Neural crest cell (in vitro differentiated cells): ENCODE results near the gene VDR. TPM values are rescaled to one million over a fixed set of nuclear protein-coding genes. Genes with fewer than 3 reads are reported as not detected.
A peak's percentile ranks its signal among the peaks of the same experiment; 100 is the strongest.

ENCODE experiments used
- DNase-seq: peaks from one replicate; pipeline ENCODE4 v3.0.0; 2021; ENCODE audit warnings: low read depth, mixed read lengths, low spot score
- H3K27ac Mint-ChIP-seq: one replicate; pipeline ENCODE4 v1.8.0; 2021; ENCODE audit warnings: mild to moderate bottlenecking, mixed read lengths; ENCODE audit not compliant: unreplicated experiment
- H3K27me3 Mint-ChIP-seq: 2 replicates; pipeline ENCODE4 v1.8.0; 2021; ENCODE audit warnings: low read depth, mild to moderate bottlenecking, mixed read lengths
- H3K36me3 Mint-ChIP-seq: 2 replicates; pipeline ENCODE4 v1.8.0; 2021; ENCODE audit warnings: low read depth, mild to moderate bottlenecking, mixed read lengths
- H3K4me1 Mint-ChIP-seq: 2 replicates; pipeline ENCODE4 v1.8.0; 2021; ENCODE audit warnings: mixed read lengths
- H3K4me3 Mint-ChIP-seq: one replicate; pipeline ENCODE4 v1.8.0; 2021; ENCODE audit warnings: mild to moderate bottlenecking, mixed read lengths
- H3K9me3 Mint-ChIP-seq: 2 replicates; pipeline ENCODE4 v1.8.0; 2021; ENCODE audit warnings: mixed read lengths
- total RNA-seq: library from RNA; stranded (reverse); gene quantifications from 2 replicates; pipeline ENCODE4 v1.2.1, GENCODE V29; 2021
- TF ChIP-seq, protein P1 (sequence below): fragments of 200-600 bp; sonication (generic); conservative IDR thresholded peaks from 2 replicates; pipeline ENCODE4 v1.5.0; 2021; ENCODE audit warnings: antibody characterized with exemption, mild to moderate bottlenecking

The VDR gene
- total RNA-seq, 1 donor from 2014 or later = not detected

DNA sequence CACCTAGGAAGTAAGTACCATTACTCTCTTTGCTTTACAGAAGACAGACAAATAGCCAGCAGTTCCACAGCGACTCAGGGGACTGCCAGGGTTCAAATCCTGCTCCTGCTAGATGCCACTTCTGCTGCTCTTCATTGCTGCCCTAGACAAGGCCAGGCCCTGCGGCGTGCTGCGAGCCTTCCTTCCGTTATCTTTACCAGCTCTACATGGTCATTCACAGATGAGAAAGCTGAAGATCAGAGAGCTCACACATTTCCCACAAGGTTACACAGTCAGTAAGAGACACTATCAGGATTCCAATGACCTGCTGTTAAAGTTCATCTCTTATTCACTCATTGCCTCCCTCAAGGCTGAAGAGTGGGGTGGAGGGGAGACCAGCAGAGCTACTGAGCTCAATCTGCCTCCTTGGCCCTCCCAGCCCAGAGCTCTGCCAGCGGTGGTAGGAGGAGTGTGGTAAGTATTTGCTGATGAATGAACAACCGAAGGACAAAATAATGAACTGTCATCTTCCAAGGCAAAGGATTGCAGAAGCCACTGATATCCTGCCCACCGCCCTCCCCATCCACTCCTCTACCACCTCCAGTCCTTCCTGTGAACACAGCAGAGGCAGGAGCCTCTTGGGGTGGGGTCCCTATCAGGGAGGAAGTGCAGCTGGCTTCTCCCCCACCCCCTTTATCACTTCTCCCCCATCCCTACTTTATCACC, 70.4 kb downstream of the VDR start:
- TF ChIP-seq, protein P1, sequence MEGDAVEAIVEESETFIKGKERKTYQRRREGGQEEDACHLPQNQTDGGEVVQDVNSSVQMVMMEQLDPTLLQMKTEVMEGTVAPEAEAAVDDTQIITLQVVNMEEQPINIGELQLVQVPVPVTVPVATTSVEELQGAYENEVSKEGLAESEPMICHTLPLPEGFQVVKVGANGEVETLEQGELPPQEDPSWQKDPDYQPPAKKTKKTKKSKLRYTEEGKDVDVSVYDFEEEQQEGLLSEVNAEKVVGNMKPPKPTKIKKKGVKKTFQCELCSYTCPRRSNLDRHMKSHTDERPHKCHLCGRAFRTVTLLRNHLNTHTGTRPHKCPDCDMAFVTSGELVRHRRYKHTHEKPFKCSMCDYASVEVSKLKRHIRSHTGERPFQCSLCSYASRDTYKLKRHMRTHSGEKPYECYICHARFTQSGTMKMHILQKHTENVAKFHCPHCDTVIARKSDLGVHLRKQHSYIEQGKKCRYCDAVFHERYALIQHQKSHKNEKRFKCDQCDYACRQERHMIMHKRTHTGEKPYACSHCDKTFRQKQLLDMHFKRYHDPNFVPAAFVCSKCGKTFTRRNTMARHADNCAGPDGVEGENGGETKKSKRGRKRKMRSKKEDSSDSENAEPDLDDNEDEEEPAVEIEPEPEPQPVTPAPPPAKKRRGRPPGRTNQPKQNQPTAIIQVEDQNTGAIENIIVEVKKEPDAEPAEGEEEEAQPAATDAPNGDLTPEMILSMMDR = no peak
- Mint-ChIP-seq H3K9me3 (no peaks in the 10 kb centered on the region), H3K36me3 (no peaks in the 10 kb centered on the region), H3K27ac (no peak overlapping the region), H3K27me3 (no peaks in the 10 kb centered on the region), H3K4me1 (peaks cover 31% of the 10 kb centered on the region), H3K4me3 (no peak overlapping the region)
- no peak for DNase-seq

- TF ChIP-seq, protein P1 = no peak
- Mint-ChIP-seq H3K4me3 (no peak overlapping the region), H3K9me3 (no peaks in the 10 kb centered on the region), H3K27ac (no peak overlapping the region), H3K36me3 (no peaks in the 10 kb centered on the region), H3K27me3 (no peaks in the 10 kb centered on the region), H3K4me1 (peaks cover 38% of the 10 kb centered on the region)
- DNase-seq = no peak
Observed at GRCh38 chr12:47833591-47834012, 71.2 kb downstream of the VDR start.

GRCh38 chr12:47832263-47832933, 72.4 kb downstream of the VDR start:
- TF ChIP-seq, protein P1 = no peak
- H3K27me3 Mint-ChIP-seq = no peaks in the 10 kb centered on the region
- H3K4me1 Mint-ChIP-seq = peaks cover 38% of the 10 kb centered on the region
- H3K4me3 Mint-ChIP-seq = no peak overlapping the region
- H3K9me3 Mint-ChIP-seq = no peaks in the 10 kb centered on the region
- no peak for DNase-seq
- no peak overlapping the region for H3K27ac Mint-ChIP-seq
- H3K36me3 Mint-ChIP-seq = no peaks in the 10 kb centered on the region

GRCh38 chr12:47829584-47829983, 75.2 kb downstream of the VDR start:
- no peak overlapping the region for H3K4me3 Mint-ChIP-seq
- H3K27ac Mint-ChIP-seq = peak overlapping the region; percentile 27
- TF ChIP-seq, protein P1 = no peak

GRCh38 chr12:47828976-47829482, 75.8 kb downstream of the VDR start:
- H3K9me3 Mint-ChIP-seq = no peaks in the 10 kb centered on the region
- peak; percentile 33 for DNase-seq
- TF ChIP-seq, protein P1 = no peak
- no peaks in the 10 kb centered on the region for H3K36me3 Mint-ChIP-seq
- H3K27ac Mint-ChIP-seq = peak overlapping the region; percentile 27
- peak overlapping the region; percentile 54 for H3K4me3 Mint-ChIP-seq
- H3K27me3 Mint-ChIP-seq = no peaks in the 10 kb centered on the region
- H3K4me1 Mint-ChIP-seq = peaks cover 35% of the 10 kb centered on the region

More at GRCh38 chr12:47829584-47829983, 75.2 kb downstream of the VDR start:
- DNase-seq = no peak
- Mint-ChIP-seq H3K9me3 (no peaks in the 10 kb centered on the region), H3K27me3 (no peaks in the 10 kb centered on the region), H3K36me3 (no peaks in the 10 kb centered on the region), H3K4me1 (peaks cover 29% of the 10 kb centered on the region)
